RWPE1 (cell line): ENCODE measurements around the gene PNMA8A.
A peak's percentile ranks its signal among the peaks of the same experiment; 100 is the strongest.

Experiments
- CTCF ChIA-PET: fragments of 350-600 bp; sonication (Branson Sonifier 250); formaldehyde crosslinking; extraction: SDS; loops from one replicate; lab custom pipeline; 2021; lab: Yijun Ruan, JAX
- POLR2A ChIA-PET: fragments of 400-600 bp; formaldehyde crosslinking; extraction: SDS; loops from one replicate; lab custom pipeline; 2020; ENCODE audit warnings: antibody characterized with exemption; ENCODE audit not compliant: low non-redundant PET; lab: Yijun Ruan, JAX
- DNase-seq: peaks from one replicate; pipeline ENCODE4 v3.0.0; 2012; ENCODE audit warnings: low spot score
- H3K27ac ChIP-seq: fragments of 450-650 bp; 2 replicates; pipeline ENCODE4 v1.5.1; 2017
- CTCF ChIP-seq: fragments of 450-650 bp; conservative IDR thresholded peaks from 2 replicates; pipeline ENCODE4 v1.5.1; 2017; ENCODE audit warnings: low read depth, mild to moderate bottlenecking

The PNMA8A gene

GRCh38 chr19:46466536-46467196 lies 4.7 kb downstream of the PNMA8A start:
- ChIA-PET POLR2A (no interaction called here), CTCF (interaction anchor here (0.9 kb wide), 1 partner anchor 21 kb away, joined by 6 read pairs; no protein-coding TSS in a partner anchor)
- peak; percentile 70 for DNase-seq
- TF ChIP-seq CTCF = no peak
- peak overlapping the region; percentile 90 for H3K27ac ChIP-seq

GRCh38 chr19:46463516-46463915 lies 7.8 kb downstream of the PNMA8A start:
- peak overlapping the region; percentile 93 for H3K27ac ChIP-seq
- no peak for DNase-seq
- ChIA-PET CTCF (no interaction called here), POLR2A (no interaction called here)
- TF ChIP-seq CTCF = no peak

GRCh38 chr19:46461537-46461936 lies 9.8 kb downstream of the PNMA8A start:
- peak; percentile 81 for DNase-seq
- ChIA-PET CTCF (interaction anchor here (0.5 to 0.6 kb wide), 2 partner anchors 64 to 118 kb away, joined by 3 read pairs; no protein-coding TSS in a partner anchor), POLR2A (no interaction called here)
- TF ChIP-seq CTCF = no peak
- H3K27ac ChIP-seq = peak overlapping the region; percentile 93

- H3K27ac ChIP-seq = peak overlapping the region; percentile 93
- CTCF ChIA-PET = interaction anchor here (0.5 to 0.6 kb wide), 2 partner anchors 20 to 64 kb away, joined by 3 read pairs; no protein-coding TSS in a partner anchor
- POLR2A ChIA-PET = no interaction called here
- no peak for DNase-seq
- TF ChIP-seq CTCF = no peak
These were observed 10.4 kb downstream of the PNMA8A start for GRCh38 chr19:46460981-46461380.

- no peak for DNase-seq
- no peak for TF ChIP-seq CTCF
- H3K27ac ChIP-seq = peak overlapping the region; percentile 93; the same call in 1 of the 2 replicates
- CTCF ChIA-PET = interaction anchor here (0.5 to 0.7 kb wide), 2 partner anchors 28 to 88 kb away, joined by 3 to 4 read pairs; no protein-coding TSS in a partner anchor
- POLR2A ChIA-PET = no interaction called here
These were observed 11.3 kb downstream of the PNMA8A start for GRCh38 chr19:46460055-46460454.

- H3K27ac ChIP-seq = peak overlapping the region; percentile 62
- no peak for DNase-seq
- POLR2A ChIA-PET = no interaction called here
- CTCF ChIA-PET = no interaction called here
- no peak for TF ChIP-seq CTCF
These were observed 14.4 kb downstream of the PNMA8A start for GRCh38 chr19:46456930-46457329.
